SU-DHL-6 (cell line): ENCODE data around the gene SYNDIG1.

ENCODE experiments used
- H2AFZ ChIP-seq: fragments of 200-600 bp; sonication (generic); 2 replicates; pipeline ENCODE4 v1.6.1; 2014; ENCODE audit warnings: low read depth, mild to moderate bottlenecking, moderate library complexity, mixed read lengths, antibody characterized with exemption, low read length; ENCODE audit not compliant: severe bottlenecking
- H3F3A ChIP-seq: fragments of 200-600 bp; shearing (Covaris generic); 2 replicates; pipeline ENCODE4 v1.6.0; 2016; ENCODE audit warnings: antibody characterized with exemption, mild to moderate bottlenecking; ENCODE audit not compliant: insufficient read depth
- H3K27ac ChIP-seq: fragments of 200-600 bp; sonication (generic); 2 replicates; pipeline ENCODE4 v1.5.1; 2016; ENCODE audit warnings: low read depth, mild to moderate bottlenecking, low read length, moderate library complexity, mixed read lengths
- H3K27me3 ChIP-seq: fragments of 200-600 bp; sonication (generic), shearing (Covaris generic); 2 replicates; pipeline ENCODE4 v1.6.0; 2014; ENCODE audit warnings: mild to moderate bottlenecking, low read length
- H3K36me3 ChIP-seq: fragments of 200-600 bp; sonication (generic); 2 replicates; pipeline ENCODE4 v1.6.1; 2014; ENCODE audit warnings: mild to moderate bottlenecking, low read length, mixed read lengths
- H3K4me2 ChIP-seq: fragments of 300-600, 200-600 bp; shearing (Covaris generic), sonication (generic); 2 replicates; pipeline ENCODE4 v1.6.0; 2014; ENCODE audit warnings: low read length, low read depth, mild to moderate bottlenecking; ENCODE audit not compliant: poor library complexity, severe bottlenecking
- H3K4me3 ChIP-seq: fragments of 200-600 bp; sonication (generic); 2 replicates; pipeline ENCODE4 v1.5.1; 2014; ENCODE audit warnings: antibody characterized with exemption, low read length, mild to moderate bottlenecking, mixed read lengths; ENCODE audit not compliant: insufficient read depth, poor library complexity, severe bottlenecking
- H3K79me2 ChIP-seq: fragments of 200-600 bp; sonication (generic); 2 replicates; pipeline ENCODE4 v1.6.1; 2014; ENCODE audit warnings: mild to moderate bottlenecking, low read length, moderate library complexity; ENCODE audit not compliant: insufficient read depth
- H3K9ac ChIP-seq: fragments of 200-600 bp; sonication (generic); 2 replicates; pipeline ENCODE4 v1.7.0; 2014; ENCODE audit warnings: mild to moderate bottlenecking, low read length
- H3K9me2 ChIP-seq: fragments of 200-600 bp; sonication (generic); replicated peaks from 2 replicates; pipeline ENCODE4 v1.6.1; 2014; ENCODE audit warnings: low read length; ENCODE audit not compliant: insufficient read depth
- H3K9me3 ChIP-seq: fragments of 200-600 bp; sonication (generic); 2 replicates; pipeline ENCODE4 v1.6.1; 2014; ENCODE audit warnings: low read length, mixed read lengths; ENCODE audit not compliant: insufficient read depth
- H4K20me1 ChIP-seq: fragments of 200-600 bp; sonication (generic); 2 replicates; pipeline ENCODE4 v1.6.1; 2014; ENCODE audit warnings: low read depth, mild to moderate bottlenecking, antibody characterized with exemption, low read length, moderate library complexity, mixed read lengths
- EZH2phosphoT487 ChIP-seq: fragments of 200-600 bp; sonication (generic), shearing (Covaris generic); conservative IDR thresholded peaks from 2 replicates; pipeline ENCODE4 v1.6.1; 2018; ENCODE audit warnings: mild to moderate bottlenecking, antibody characterized with exemption, low read length, moderate library complexity, mixed read lengths
- TF ChIP-seq, protein P1 (sequence below): fragments of 200-600 bp; sonication (generic); IDR thresholded peaks from one replicate; pipeline ENCODE4 v1.5.1; 2017; ENCODE audit warnings: antibody characterized with exemption, mild to moderate bottlenecking, low read length, moderate library complexity; ENCODE audit not compliant: insufficient read depth, poor library complexity, severe bottlenecking

Gene SYNDIG1

GRCh38 chr20:24489631-24490260 lies 20.3 kb downstream of the SYNDIG1 start:
- no peaks in the 10 kb centered on the region for H3K9me2 ChIP-seq
- H3K4me3 ChIP-seq: no peak overlapping the region
- H2AFZ ChIP-seq: no peak overlapping the region
- H4K20me1 ChIP-seq: no peaks in the 10 kb centered on the region
- TF ChIP-seq, protein P1, sequence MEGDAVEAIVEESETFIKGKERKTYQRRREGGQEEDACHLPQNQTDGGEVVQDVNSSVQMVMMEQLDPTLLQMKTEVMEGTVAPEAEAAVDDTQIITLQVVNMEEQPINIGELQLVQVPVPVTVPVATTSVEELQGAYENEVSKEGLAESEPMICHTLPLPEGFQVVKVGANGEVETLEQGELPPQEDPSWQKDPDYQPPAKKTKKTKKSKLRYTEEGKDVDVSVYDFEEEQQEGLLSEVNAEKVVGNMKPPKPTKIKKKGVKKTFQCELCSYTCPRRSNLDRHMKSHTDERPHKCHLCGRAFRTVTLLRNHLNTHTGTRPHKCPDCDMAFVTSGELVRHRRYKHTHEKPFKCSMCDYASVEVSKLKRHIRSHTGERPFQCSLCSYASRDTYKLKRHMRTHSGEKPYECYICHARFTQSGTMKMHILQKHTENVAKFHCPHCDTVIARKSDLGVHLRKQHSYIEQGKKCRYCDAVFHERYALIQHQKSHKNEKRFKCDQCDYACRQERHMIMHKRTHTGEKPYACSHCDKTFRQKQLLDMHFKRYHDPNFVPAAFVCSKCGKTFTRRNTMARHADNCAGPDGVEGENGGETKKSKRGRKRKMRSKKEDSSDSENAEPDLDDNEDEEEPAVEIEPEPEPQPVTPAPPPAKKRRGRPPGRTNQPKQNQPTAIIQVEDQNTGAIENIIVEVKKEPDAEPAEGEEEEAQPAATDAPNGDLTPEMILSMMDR: no peak
- no peak for TF ChIP-seq EZH2phosphoT487
- no peaks in the 10 kb centered on the region for H3K36me3 ChIP-seq
- H3K79me2 ChIP-seq: no peaks in the 10 kb centered on the region
- H3K27ac ChIP-seq: no peak overlapping the region
- no peaks in the 10 kb centered on the region for H3K27me3 ChIP-seq
- H3K4me2 ChIP-seq: no peak overlapping the region
- no peaks in the 10 kb centered on the region for H3F3A ChIP-seq
- H3K9ac ChIP-seq: no peak overlapping the region
- H3K9me3 ChIP-seq: no peaks in the 10 kb centered on the region

- Histone ChIP-seq H4K20me1 (no peaks in the 10 kb centered on the region), H3K9ac (no peak overlapping the region), H3F3A (no peaks in the 10 kb centered on the region), H3K9me3 (no peaks in the 10 kb centered on the region), H3K4me2 (no peak overlapping the region), H2AFZ (no peak overlapping the region), H3K36me3 (no peaks in the 10 kb centered on the region), H3K27ac (no peak overlapping the region), H3K27me3 (no peaks in the 10 kb centered on the region), H3K4me3 (no peak overlapping the region), H3K79me2 (no peaks in the 10 kb centered on the region), H3K9me2 (no peaks in the 10 kb centered on the region)
- TF ChIP-seq EZH2phosphoT487: no peak
- TF ChIP-seq, protein P1: no peak
Measured at GRCh38 chr20:24490598-24490997, 21.2 kb downstream of the SYNDIG1 start.

DNA sequence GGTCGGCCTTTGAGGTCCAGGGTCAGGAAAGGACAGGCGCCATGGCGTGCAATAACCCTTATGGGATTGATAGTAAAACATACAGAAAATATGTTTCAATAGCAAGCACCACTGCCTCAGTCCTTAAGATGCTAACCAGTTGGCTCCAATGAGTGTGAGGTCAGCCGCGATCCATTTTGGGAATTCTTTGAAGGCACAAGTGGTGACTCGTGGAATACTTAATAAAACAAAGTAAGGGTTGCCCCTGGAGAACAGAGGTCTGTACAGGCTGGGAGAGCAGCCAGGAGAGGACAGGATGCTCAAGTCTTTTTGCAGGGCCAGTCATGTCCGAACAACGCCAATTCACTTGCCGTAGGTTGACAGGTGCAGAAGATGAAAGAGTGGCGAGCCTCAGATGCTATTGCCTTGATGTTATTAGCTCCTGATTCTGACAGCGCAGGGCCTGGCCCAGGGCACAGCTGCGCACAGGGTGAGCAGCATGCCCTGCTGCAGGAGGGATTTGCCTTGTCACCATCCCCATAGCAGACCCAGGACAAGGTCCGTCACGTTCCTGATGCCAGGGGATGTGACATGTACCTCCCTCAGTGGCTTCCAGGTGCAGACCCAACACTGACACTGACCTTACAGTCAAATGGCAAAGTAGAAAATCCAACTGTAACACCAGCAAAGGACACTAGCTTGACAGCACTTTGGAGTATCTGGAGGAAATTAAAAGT lies 21.8 kb downstream of the SYNDIG1 start:
- no peaks in the 10 kb centered on the region for H4K20me1 ChIP-seq
- TF ChIP-seq, protein P1: no peak
- TF ChIP-seq EZH2phosphoT487: no peak
- H3K9ac ChIP-seq: no peak overlapping the region

More for the DNA sequence above, 21.8 kb downstream of the SYNDIG1 start:
- Histone ChIP-seq H3K79me2 (no peaks in the 10 kb centered on the region), H3F3A (no peaks in the 10 kb centered on the region), H3K27ac (no peak overlapping the region), H3K4me3 (no peak overlapping the region), H3K36me3 (no peaks in the 10 kb centered on the region), H3K27me3 (no peaks in the 10 kb centered on the region), H3K9me3 (no peaks in the 10 kb centered on the region), H3K4me2 (no peak overlapping the region), H2AFZ (no peak overlapping the region), H3K9me2 (no peaks in the 10 kb centered on the region)
